ENCODE measurements around the gene MEAK7.

DNA sequence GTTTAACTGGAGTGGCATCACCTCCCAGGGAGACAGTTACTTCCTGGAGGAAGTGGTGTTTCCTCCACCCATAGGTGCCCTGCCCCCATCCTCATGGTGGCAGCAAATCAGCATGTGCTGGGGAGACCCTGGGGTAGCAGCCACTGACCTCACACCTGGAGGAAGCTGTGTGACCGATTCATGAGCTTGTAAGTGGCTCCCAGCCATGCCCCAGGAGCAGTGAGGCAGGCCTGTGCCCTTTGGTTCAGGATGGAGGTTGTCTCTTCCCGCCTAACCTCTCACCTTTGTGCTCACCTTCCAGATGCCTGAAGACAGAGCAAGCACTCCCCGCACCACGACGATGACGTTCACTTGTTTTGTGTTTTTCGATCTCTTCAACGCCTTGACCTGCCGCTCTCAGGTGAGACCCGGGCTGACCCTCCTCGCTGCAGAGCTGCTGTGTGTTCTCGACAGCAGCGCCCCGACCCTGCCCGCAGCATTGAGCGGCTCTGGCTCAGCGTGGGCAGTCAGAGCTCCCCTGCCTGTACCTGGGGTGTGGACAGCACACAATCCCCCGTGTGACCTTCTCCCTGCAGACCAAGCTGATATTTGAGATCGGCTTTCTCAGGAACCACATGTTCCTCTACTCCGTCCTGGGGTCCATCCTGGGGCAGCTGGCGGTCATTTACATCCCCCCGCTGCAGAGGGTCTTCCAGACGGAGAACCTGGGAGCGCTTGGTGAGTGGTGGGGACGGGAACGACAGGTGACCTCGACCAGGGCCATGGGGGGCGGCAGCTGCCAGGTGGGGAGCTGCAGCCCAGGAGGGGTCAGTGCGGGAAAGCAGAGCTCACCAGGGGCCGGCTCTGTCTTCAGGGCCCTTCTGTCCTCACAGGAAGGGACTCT is 42.8 kb downstream of the MEAK7 start:
- TF ChIP-seq EZH2 (IDR thresholded peaks at IDR 0.05) (no peak), POLR2AphosphoS5 (IDR thresholded peaks at IDR 0.05; ENCODE audit: borderline replicate concordance, low read depth, low read length) (no peak), FOXP2 (optimal IDR thresholded peaks at IDR 0.05; ENCODE audit: control extremely low read depth, extremely low read length, insufficient read depth) (no peak)

Data from SK-N-MC (cell line).